Kidney (tissue), 14 donors: ENCODE measurements around the gene OR8D1. TPM values are rescaled to one million over a fixed set of nuclear protein-coding genes. Genes with fewer than 3 reads are reported as not detected.

ENCODE experiments used
- DNase-seq, 5 donors: peaks; one replicate each; pipeline ENCODE4 v3.0.0-alpha.2; 2013 to 2020
- FAIRE-seq: peaks from 2 replicates; lab custom pipeline; 2012; peaks lifted over from hg19 to GRCh38; lab: Jason Lieb, UNC
- H3K27ac ChIP-seq, 2 donors: one replicate each; pipeline ENCODE4 v1.7.0; 2013; ENCODE audit warnings: low read depth in 2 of 2, low read length in 2 of 2, inconsistent platforms in 1 of 2
- H3K27me3 ChIP-seq: one replicate; pipeline ENCODE4 v1.7.1; 2013; ENCODE audit warnings: low read length, inconsistent platforms; ENCODE audit not compliant: control insufficient read depth, insufficient read depth
- H3K36me3 ChIP-seq, 3 donors: one replicate each; pipeline versions ENCODE4 v1.7.0 to v1.7.1; 2013; ENCODE audit warnings: low read length in 3 of 3, control low read depth in 1 of 3, inconsistent platforms in 1 of 3; ENCODE audit not compliant: insufficient read depth in 3 of 3, control insufficient read depth in 2 of 3
- H3K4me1 ChIP-seq, 3 donors: one replicate each; pipeline versions ENCODE4 v1.7.0 to v1.7.1; 2013; ENCODE audit warnings: low read length in 3 of 3, inconsistent platforms in 1 of 3, low read depth in 1 of 3; ENCODE audit not compliant: control insufficient read depth in 2 of 3, insufficient read depth in 2 of 3
- H3K4me3 ChIP-seq, 3 donors: one replicate each; pipeline versions ENCODE4 v1.7.0 to v1.8.1; 2013; ENCODE audit warnings: low read length in 3 of 3, control low read depth in 1 of 3, inconsistent platforms in 1 of 3
- H3K9ac ChIP-seq, 3 donors: one replicate each; pipeline versions ENCODE4 v1.7.0 to v1.7.1; 2013; ENCODE audit warnings: low read length in 3 of 3, control low read depth in 1 of 3, inconsistent platforms in 1 of 3
- H3K9me3 ChIP-seq, 3 donors: one replicate each; pipeline versions ENCODE4 v1.7.0 to v1.7.1; 2013; ENCODE audit warnings: low read length in 3 of 3, control low read depth in 1 of 3, inconsistent platforms in 1 of 3; ENCODE audit not compliant: control insufficient read depth in 2 of 3, insufficient read depth in 1 of 3
- intact Hi-C: fragments of 100-400 bp; cut with DNase I; formaldehyde crosslinking; loops from one replicate; pipeline ENCODE4 v1.11.1; 2022
- polyA plus RNA-seq: library from polyadenylated mRNA; stranded (reverse); fragments of 350-450 nt; fragmentation: Illumina TruSeq; extraction: RNeasy Lipid Tissue Mini Kit (QIAGEN cat#74804); gene quantifications from one replicate; pipeline ENCODE4 v1.2.3, GENCODE V29; 2014; ENCODE audit warnings: low read depth, low replicate concordance; ENCODE audit not compliant: insufficient read depth
- total RNA-seq: library from RNA; stranded (reverse); fragmentation: NEBNext Ultra II Directional; extraction: Animal tissue kit (Norgen Biotek cat#: 25700); gene quantifications from one replicate; pipeline ENCODE4 v1.2.1, GENCODE V29; 2021
- TF ChIP-seq, protein P1 (sequence below): IDR thresholded peaks from 3 replicates; pipeline ENCODE4 v1.5.1; 2012; ENCODE audit warnings: mild to moderate bottlenecking, moderate library complexity, borderline replicate concordance; ENCODE audit not compliant: insufficient read depth; ENCODE audit errors: extremely low read depth
- donor health status: control.
- donor health status: control.
- donor health status: control.
- donor health status: control.
- donor health status: control.
- donor health status: DM: yes; HTN: yes; CAD: no.
- donor health status: Normal renal cell carcinoma (clear cell type).

OR8D1 gene
- total and polyA plus RNA-seq, 2 donors from 2014 or later = not detected

DNA sequence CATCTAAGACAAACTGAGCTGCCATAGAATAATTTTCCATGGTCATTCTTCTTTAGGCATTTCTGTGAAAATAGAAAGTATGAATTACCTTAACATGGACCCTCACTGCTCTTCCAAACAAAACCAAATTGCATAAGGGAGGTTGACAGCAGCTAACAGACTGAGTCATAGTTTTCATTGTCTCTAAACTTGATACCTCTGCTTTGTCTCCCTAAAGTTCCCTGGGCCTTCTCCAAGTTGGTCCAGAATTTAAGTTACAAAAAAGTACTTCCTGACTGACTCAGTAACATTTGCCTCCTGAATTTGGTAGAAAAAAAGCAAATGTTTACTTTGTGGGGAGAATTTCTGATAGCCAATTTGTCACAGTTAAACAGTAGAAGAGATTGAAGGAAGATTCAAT is 3.0 kb downstream of the OR8D1 start:
- H3K27me3 ChIP-seq = no peaks in the 10 kb centered on the region
- no peak overlapping the region for H3K4me3 ChIP-seq
- no peaks in the 10 kb centered on the region for H3K9me3 ChIP-seq
- intact Hi-C loops = no loop called here
- FAIRE-seq (no peak), DNase-seq (no peak)
- H3K36me3 ChIP-seq = no peaks in the 10 kb centered on the region
- H3K9ac ChIP-seq = no peak overlapping the region
- no peak overlapping the region for H3K27ac ChIP-seq
- TF ChIP-seq, protein P1, sequence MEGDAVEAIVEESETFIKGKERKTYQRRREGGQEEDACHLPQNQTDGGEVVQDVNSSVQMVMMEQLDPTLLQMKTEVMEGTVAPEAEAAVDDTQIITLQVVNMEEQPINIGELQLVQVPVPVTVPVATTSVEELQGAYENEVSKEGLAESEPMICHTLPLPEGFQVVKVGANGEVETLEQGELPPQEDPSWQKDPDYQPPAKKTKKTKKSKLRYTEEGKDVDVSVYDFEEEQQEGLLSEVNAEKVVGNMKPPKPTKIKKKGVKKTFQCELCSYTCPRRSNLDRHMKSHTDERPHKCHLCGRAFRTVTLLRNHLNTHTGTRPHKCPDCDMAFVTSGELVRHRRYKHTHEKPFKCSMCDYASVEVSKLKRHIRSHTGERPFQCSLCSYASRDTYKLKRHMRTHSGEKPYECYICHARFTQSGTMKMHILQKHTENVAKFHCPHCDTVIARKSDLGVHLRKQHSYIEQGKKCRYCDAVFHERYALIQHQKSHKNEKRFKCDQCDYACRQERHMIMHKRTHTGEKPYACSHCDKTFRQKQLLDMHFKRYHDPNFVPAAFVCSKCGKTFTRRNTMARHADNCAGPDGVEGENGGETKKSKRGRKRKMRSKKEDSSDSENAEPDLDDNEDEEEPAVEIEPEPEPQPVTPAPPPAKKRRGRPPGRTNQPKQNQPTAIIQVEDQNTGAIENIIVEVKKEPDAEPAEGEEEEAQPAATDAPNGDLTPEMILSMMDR = no peak
- H3K4me1 ChIP-seq = no peaks in the 10 kb centered on the region

DNA sequence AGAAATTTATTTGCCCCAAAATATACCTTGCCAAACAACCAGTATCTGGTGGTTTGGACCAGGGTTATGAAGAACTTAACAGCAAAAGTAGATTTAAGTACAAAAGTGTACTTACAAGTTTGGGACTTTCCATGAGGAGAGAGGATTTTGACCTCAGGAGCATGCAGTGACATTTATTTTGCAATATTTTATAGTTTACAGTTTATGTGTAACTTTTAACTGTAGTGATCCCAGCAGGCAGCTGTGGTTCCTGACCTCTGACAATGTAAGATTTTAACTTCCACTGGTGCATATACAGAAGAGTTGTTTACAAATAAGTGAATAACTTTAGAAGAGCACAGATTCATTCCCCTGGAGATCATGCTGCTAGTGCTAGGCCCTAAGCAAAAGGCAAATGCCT is 6.7 kb downstream of the OR8D1 start:
- TF ChIP-seq, protein P1 = no peak
- FAIRE-seq (no peak), DNase-seq (no peak)
- H3K27ac ChIP-seq = no peak overlapping the region
- no peak overlapping the region for H3K4me3 ChIP-seq
- H3K9me3 ChIP-seq = no peaks in the 10 kb centered on the region
- H3K27me3 ChIP-seq = no peaks in the 10 kb centered on the region
- no peaks in the 10 kb centered on the region for H3K36me3 ChIP-seq
- intact Hi-C loops = no loop called here
- no peaks in the 10 kb centered on the region for H3K4me1 ChIP-seq
- no peak overlapping the region for H3K9ac ChIP-seq

DNA sequence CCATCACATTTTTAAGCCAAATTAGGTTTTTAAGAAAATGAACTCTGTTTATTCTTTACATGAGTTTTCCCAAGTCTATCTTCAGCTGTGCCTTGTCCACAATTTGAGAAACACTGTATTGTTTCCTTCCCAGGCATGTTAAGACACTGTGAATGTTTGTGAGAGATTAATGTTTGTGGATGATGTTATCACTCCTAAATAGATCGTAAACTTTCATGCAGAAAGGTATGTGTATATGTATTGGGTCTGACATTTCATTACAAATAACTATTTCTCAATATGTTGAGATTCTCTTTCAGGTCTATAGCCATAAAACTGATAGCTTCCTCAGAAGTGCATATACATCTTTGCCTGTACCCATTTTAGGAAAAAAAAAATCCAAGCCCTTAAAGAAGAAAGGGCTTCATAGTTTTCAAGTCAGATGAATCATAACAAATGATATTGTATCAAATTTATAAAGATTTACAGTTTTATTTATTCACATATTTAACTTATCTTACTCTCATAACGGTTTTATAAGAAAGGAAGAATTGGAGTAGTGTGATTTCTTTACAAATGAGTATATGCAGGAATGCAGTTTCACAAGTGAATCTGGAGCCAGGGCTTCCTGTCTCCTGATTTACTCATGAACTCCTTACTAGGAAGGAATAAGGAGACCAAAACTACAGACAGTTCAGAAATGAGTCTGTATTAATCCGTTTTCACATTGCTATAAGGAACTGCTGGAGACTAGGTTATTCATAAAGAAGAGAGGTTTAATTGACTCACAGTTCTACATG is 11.2 kb downstream of the OR8D1 start:
- intact Hi-C loops = no loop called here
- H3K9ac ChIP-seq = no peak overlapping the region

More for the DNA sequence above, 11.2 kb downstream of the OR8D1 start:
- DNase-seq (no peak), FAIRE-seq (peak; percentile 3)
- Histone ChIP-seq H3K9me3 (no peaks in the 10 kb centered on the region), H3K36me3 (no peaks in the 10 kb centered on the region), H3K27ac (no peak overlapping the region), H3K4me1 (no peaks in the 10 kb centered on the region), H3K27me3 (no peaks in the 10 kb centered on the region), H3K4me3 (no peak overlapping the region)
- TF ChIP-seq, protein P1 = no peak
